ENCODE data around the gene RRAGA. TPM values are rescaled to one million over a fixed set of nuclear protein-coding genes. Genes with fewer than 3 reads are reported as not detected.

The RRAGA gene, protein sequence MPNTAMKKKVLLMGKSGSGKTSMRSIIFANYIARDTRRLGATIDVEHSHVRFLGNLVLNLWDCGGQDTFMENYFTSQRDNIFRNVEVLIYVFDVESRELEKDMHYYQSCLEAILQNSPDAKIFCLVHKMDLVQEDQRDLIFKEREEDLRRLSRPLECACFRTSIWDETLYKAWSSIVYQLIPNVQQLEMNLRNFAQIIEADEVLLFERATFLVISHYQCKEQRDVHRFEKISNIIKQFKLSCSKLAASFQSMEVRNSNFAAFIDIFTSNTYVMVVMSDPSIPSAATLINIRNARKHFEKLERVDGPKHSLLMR
- 108 to 133 TPM (median 128 TPM) in 5 replicates for total RNA-seq (2022; extraction: Qiagen RNA extraction)

DNA sequence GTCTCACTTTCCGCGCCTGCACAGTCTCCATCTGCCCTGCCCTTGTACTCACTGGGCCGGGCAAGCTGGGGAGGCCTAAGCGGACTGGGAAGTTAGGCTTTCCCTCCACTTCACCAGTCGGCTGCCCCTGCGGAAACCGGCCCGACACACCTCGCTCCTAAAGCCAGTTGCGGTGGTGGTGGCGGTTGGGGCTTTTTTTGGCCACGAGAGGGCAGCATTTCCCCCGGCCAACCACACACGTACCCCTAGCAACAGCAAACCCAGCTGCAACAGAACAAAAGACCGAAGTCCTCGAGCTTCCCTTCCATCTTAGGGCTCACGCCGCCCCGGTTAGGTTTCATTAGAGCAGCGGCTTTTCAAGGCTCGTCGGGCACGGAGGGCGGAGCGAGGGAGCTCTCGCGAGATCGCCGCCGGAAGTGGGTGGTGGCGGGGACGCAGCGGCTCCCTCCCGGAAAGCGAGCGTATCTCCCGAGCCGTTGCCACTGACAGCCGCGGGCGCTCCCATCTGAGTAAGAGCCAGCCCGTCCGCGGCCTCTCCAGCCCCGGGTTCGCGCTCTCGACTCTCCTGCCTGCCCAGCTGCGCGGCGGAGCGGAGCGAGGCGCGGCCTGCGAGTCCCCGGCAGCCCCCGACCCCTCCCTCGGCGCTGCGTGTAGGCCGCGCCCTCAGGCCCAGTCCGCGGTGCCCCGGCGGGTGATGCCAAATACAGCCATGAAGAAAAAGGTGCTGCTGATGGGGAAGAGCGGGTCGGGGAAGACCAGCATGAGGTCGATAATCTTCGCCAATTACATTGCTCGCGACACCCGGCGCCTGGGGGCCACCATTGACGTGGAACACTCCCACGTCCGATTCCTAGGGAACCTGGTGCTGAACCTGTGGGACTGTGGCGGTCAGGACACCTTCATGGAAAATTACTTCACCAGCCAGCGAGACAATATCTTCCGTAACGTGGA lies at the start of gene RRAGA:
TSS of gene RRAGA (plus strand) at position 462 of the 951 bp plus-strand sequence. CDS start at position 695, 233 bp downstream.

DNA sequence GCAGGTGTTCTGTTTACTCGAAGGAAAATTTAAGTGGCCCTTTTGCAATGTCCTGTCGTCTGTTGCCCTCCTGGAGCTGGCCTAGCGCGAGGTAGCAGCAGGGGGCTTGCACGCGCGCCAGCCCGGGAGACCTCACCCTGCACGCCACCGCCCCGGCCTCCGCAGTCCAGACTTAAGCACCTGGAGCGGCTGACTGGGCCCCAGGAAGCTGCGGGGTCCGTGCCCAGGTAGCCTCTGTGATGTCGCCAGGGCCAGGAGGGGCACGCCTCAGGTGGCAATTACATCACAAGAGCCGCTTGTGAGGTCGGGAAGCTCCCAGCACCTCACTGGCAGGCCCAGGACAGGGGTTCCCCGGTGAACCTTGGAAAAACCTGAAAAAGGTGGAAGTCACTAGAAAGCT lies 16.2 kb upstream of the RRAGA start, which contains the start of gene SAXO1:
TSS of gene SAXO1 (minus strand) at position 195 of the 400 bp plus-strand sequence. CDS start 301 bp downstream, outside the sequence.

Other genes with a start within 250 kb of the RRAGA start
- not detected in 5 replicates for gene SAXO1, start 16.2 kb upstream of the RRAGA start, total RNA-seq (2022; extraction: Qiagen RNA extraction)
- 19.7 to 27.0 TPM (median 25.7 TPM) in 5 replicates for gene HAUS6, start 53.5 kb downstream of the RRAGA start, total RNA-seq (2022; extraction: Qiagen RNA extraction)
- gene PLIN2, start 78.1 kb downstream of the RRAGA start, total RNA-seq (2022; extraction: Qiagen RNA extraction) = 58.8 to 74.4 TPM (median 62.5 TPM) in 5 replicates
- gene DENND4C, start 181.3 kb downstream of the RRAGA start, total RNA-seq (2022; extraction: Qiagen RNA extraction) = 13.3 to 17.3 TPM (median 16.5 TPM) in 5 replicates